H1 (cell line): Measurements from ENCODE around the gene MACROD2.

Source experiments
- GTF2F1 ChIP-seq: IDR thresholded peaks from 2 replicates; pipeline ENCODE4 v1.6.1; 2012; ENCODE audit warnings: low read depth, low read length, improper control_type of control experiment, borderline replicate concordance
- POLR2AphosphoS5 ChIP-seq: IDR thresholded peaks from 2 replicates; pipeline ENCODE4 v1.6.1; 2011; ENCODE audit warnings: low read depth, low read length

- no peak for TF ChIP-seq GTF2F1
- TF ChIP-seq POLR2AphosphoS5: no peak
These were observed 1797.5 kb downstream of the MACROD2 start for GRCh38 chr20:15792855-15793254.
